ENCODE results near the gene MRPL53. TPM values are rescaled to one million over a fixed set of nuclear protein-coding genes. Genes with fewer than 3 reads are reported as not detected.

MRPL53 gene
- total and polyA plus RNA-seq, 9 of the 15 experiments (the other 6 are each of a cell fraction or from before 2014, with no cell fraction given) = 11.5 to 87.9 (median 41.1) TPM

- TF ChIP-seq BRF1 (IDR thresholded peaks at IDR 0.05; ENCODE audit: borderline replicate concordance, extremely low read depth, insufficient read length) (no peak), ZBTB7A (IDR thresholded peaks at IDR 0.05; ENCODE audit: borderline replicate concordance, control insufficient read depth, low read depth, low read length) (peak; percentile 65; the same call in 1 of the 2 replicates), TCFL5 (CRISPR knock-in tag; conservative IDR thresholded peaks at IDR 0.05) (no peak), BRD4 (IDR thresholded peaks at IDR 0.05) (0 out of 2 replicates have a peak, but pooled peaks have one; percentile 62), ETV1 (tag; conservative IDR thresholded peaks at IDR 0.05; ENCODE audit: low read depth) (no peak), ELF4 (CRISPR knock-in tag; IDR thresholded peaks at IDR 0.05) (no peak), EP300 (IDR thresholded peaks at IDR 0.05; ENCODE audit: low read length) (no peak), MTA1 (IDR thresholded peaks at IDR 0.05; ENCODE audit: borderline replicate concordance) (0 out of 2 replicates have a peak, but pooled peaks have one; percentile 23), ZNF592 (IDR thresholded peaks at IDR 0.05) (peak; percentile 57), ARHGAP35 (IDR thresholded peaks at IDR 0.05; ENCODE audit: partially characterized antibody) (no peak), RBM17 (IDR thresholded peaks at IDR 0.05; ENCODE audit: borderline replicate concordance, low read depth, low read length) (no peak), CHD1 (IDR thresholded peaks at IDR 0.05; ENCODE audit: low read length) (peak; percentile 44), STAG1 (CRISPR knock-in tag; IDR thresholded peaks at IDR 0.05; ENCODE audit: borderline replicate concordance) (no peak), PHF8 (IDR thresholded peaks at IDR 0.05; ENCODE audit: borderline replicate concordance, low read length) (0 out of 2 replicates have a peak, but pooled peaks have one; percentile 30), DNMT1 (IDR thresholded peaks at IDR 0.05) (no peak), MAFK (IDR thresholded peaks at IDR 0.05; ENCODE audit: low read length) (no peak), HBP1 (CRISPR knock-in tag; IDR thresholded peaks at IDR 0.05) (no peak), SNIP1 (IDR thresholded peaks at IDR 0.05; ENCODE audit: low read depth) (no peak), EZH2 (IDR thresholded peaks at IDR 0.05; ENCODE audit: borderline replicate concordance, low read depth, low read length) (no peak), MCM2 (IDR thresholded peaks at IDR 0.05; ENCODE audit: low read depth) (no peak), ZFX (CRISPR knock-in tag; IDR thresholded peaks at IDR 0.05) (peak; percentile 93)
Observed at GRCh38 chr2:74507926-74508520, 35.5 kb upstream of the MRPL53 start (continued).
